H1 (cell line): ENCODE measurements around the gene SSRP1. TPM values are rescaled to one million over a fixed set of nuclear protein-coding genes. Genes with fewer than 3 reads are reported as not detected.

Experiments
- ASH2L ChIP-seq: fragments of 200-600, 300-600 bp; sonication (generic); IDR thresholded peaks from one replicate; pipeline ENCODE4 v1.7.1; 2017; ENCODE audit warnings: low read length
- EZH2 ChIP-seq: fragments of 200-600 bp; sonication (generic); IDR thresholded peaks from 2 replicates; pipeline ENCODE4 v1.7.1; 2012; ENCODE audit warnings: low read depth, mild to moderate bottlenecking, moderate library complexity, low read length, inconsistent platforms; ENCODE audit not compliant: severe bottlenecking
- polyA plus RNA-seq, 7 experiments: library from polyadenylated mRNA; depleted of rRNA in 3 of 7; stranded (reverse) in 5 of 7; unstranded in 2 of 7; fragments of >200 nt in 5 of 7; fragments of 200-250 nt in 2 of 7; gene quantifications; 1 replicate in 5 of 7; 2 replicates in 1 of 7; 4 replicates in 1 of 7; pipeline versions ENCODE4 v1.2.1 to v1.2.3, GENCODE V29; 2011 to 2013; ENCODE audit warnings: missing spikeins in 2 of 7, mixed read lengths in 2 of 7
- total RNA-seq: library from RNA; stranded (reverse); fragmentation: NEBNext Ultra II Directional; extraction: Animal tissue kit (Norgen Biotek cat#: 25700); gene quantifications from 2 replicates; pipeline ENCODE4 v1.2.1, GENCODE V29; 2021

The SSRP1 gene
- total and polyA plus RNA-seq, 2 of the 8 experiments (the other 6 are each of a cell fraction or from before 2014, with no cell fraction given): 259 to 281 TPM

- TF ChIP-seq EZH2 (no peak), ASH2L (no peak)
- TF ChIP-seq, all 59 proteins: peak for 2
Measured at GRCh38 chr11:57322256-57323166, 13.2 kb downstream of the SSRP1 start (continued).
